Fibroblast of skin of back (primary cell): ENCODE measurements around the gene LAGE3.
"Not testable (repeated sequence)": the region's sequence is repeated elsewhere in the genome, so short reads cannot be mapped to it uniquely, and the experiment has no call there.

ENCODE experiments used
- DNase-seq: peaks from one replicate; pipeline ENCODE4 v3.0.0-alpha.2; 2013

The LAGE3 gene

DNA sequence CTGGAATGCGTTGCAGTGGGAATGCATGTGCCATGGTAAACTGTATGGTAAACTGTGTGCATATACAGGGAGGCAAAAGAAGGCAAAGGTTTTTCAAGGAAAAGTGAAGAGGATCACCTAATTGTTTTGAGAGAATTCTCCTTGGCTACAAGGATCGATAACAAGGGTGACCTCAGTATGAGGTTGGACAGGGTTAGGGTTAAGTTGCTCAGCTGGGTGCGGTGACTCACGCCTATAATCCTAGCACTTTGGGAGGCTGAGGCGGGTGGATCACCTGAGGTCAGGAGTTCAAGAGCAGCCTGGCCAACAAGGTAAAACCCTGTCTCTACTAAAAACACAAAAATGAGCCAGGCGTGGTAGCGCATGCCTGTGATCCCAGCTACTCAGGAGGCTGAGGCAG is 22.3 kb upstream of the LAGE3 start:
- DNase-seq: not testable (repeated sequence)

GRCh38 chrX:154496591-154497137 is 17.6 kb upstream of the LAGE3 start:
- DNase-seq: not testable (repeated sequence)

- DNase-seq: no peak
These were observed 16.4 kb upstream of the LAGE3 start for GRCh38 chrX:154495472-154495922.

GRCh38 chrX:154494715-154495114 is 15.6 kb upstream of the LAGE3 start:
- DNase-seq: no peak

- peak; percentile 93 for DNase-seq
These were observed 11.5 kb upstream of the LAGE3 start, which contains the start of gene SLC10A3 for GRCh38 chrX:154490414-154491083. Gene SLC10A3 (minus strand): TSS chrX:154490629. CDS start chrX:154488940, 1,689 bp downstream.

GRCh38 chrX:154490021-154490413 is 10.9 kb upstream of the LAGE3 start:
- peak; percentile 56 for DNase-seq

DNA sequence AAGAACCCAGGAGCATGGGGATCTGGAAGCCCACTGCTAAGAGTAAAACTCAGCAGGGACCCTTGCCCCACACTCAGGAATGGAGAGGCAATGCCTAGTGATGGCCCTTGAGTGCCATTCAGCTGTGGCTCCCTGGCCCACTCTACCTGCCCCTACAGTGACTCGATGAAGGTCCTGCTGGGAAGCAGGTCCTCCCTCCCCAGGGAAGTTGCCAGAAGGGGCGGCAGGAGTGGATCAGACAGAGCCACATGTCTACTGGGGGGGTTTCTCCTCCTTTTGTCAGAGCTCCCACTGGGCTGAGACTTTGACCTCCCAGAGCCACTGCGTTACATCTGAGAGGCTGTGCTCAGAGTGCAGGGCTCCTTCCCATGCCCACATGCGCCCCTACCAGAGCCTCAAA is 10.1 kb upstream of the LAGE3 start:
- no peak for DNase-seq

GRCh38 chrX:154488336-154489075 is 9.4 kb upstream of the LAGE3 start:
- DNase-seq: no peak

DNA sequence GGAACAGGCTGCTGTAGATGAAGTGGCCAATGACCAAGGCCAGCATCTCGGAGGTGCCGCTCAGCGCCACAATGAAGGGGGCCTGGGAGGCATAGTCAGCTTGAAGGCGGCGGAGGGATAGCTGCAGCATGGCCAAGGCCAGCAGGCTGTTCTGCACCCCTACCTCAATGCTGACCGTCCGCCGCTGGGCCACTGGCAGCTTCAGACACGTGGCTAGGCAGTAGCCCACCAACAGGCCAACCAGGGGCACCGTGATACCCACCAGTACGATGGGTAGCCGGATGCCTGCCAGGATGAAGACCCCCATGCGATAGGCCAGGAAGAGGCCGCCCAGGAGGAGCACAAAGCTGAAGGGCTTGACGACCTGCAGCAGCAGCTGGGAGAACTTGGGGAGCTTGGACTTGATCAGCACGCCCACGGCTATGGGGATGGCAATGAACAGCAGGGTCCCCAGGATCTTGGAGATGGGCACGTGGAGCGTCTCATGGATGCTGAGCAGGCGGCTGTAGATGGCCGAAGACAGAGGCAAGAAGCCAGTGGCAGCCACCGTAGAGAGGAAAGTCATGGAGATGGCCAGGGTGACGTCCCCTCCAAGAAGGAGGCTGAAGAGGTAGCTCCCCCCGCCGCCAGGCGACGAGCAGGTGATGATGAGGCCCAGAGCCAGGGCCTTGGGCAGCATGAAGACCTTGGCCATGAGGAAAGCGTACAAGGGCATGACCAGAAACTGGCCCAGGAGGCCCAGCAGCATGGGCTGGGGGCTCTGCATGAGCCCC is 8.6 kb upstream of the LAGE3 start:
- DNase-seq: no peak

- peak; percentile 45 for DNase-seq
These were observed 7.5 kb upstream of the LAGE3 start, which contains the start of gene UBL4A for GRCh38 chrX:154486396-154487207. Gene UBL4A (minus strand): TSS chrX:154486615. CDS start chrX:154486584, 31 bp downstream.

DNA sequence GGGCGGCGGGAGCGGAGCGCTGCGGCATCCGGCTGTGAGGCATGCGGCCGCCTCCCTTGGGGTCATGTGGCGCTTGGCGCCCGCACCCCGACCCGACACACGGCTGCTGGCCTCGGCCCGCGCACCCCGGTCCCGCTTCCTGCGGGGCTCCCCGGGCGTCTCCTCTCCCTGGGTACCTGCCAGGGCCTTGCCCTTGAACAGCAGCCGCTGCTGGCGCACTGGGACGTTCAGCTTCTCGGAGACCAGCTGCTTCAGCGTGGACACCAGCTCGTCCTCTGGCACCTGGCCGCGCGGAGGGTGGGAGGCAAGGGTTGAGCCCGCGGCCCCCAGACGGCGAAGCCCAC is 6.9 kb upstream of the LAGE3 start:
- no peak for DNase-seq

DNA sequence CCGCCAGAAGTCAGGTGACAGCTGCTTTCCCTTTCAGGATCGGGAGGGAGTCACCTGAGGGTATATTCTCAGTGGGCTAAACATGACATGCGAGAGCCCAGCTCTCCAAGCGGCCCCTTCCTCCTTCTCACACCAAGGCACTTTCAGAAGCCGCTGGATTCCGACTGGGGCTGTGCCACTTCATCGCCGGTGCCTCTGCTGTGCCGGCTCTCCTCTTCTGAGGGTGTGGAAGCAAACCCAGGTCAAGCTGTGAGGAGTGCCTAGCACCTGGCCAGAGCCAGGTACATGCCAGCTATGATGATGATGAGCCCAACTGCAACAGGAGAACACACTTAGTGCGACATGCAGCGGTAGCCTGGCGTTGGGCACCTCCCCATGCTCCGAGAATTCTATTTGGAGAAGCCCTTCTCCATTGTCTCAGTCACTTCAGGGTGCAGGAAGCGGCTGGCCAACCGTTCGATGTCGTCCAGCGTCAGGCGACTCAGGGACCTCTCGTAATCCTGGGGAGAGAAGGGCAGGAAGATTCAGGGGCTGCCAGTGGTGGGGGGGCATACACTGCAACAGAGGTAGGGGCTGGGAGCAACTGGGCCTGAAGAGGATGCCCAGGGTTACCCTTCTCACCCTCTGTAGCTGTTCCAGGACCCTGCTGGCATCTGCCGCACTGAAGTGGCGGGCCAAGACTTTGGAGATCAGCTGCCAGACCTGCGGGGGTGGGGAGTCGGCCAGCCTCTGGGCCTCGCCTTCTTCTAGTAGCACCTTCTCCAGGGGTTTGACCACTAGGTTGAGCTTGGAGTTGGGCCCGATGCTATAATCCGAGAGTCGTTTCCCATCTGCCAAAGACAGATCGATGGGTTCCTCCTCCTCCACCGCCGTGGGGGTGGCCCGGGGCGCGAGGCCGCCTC is 6.3 kb upstream of the LAGE3 start:
- no peak for DNase-seq

GRCh38 chrX:154484255-154485149 is 5.4 kb upstream of the LAGE3 start:
- DNase-seq: no peak

GRCh38 chrX:154483325-154483724 is 4.2 kb upstream of the LAGE3 start:
- DNase-seq: no peak

DNA sequence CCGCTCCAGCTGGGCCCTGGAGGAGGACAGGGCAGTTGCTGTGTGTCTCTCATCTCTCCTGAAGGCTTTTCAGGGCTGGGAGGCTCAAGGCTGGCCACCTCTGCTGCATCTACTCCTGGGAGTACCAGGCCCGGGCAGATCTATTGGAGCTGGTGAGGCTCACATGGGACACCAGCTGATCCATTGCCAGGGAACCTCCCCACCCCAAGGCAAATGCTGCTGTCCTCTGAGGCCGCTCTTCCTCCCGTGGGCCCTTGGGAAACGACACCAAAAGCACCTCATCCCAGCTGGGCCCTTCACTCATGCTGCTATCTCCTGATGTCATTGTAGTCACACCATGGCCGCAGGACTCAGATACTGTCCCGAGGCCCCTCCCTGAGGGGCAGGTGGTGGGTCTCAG is 3.7 kb upstream of the LAGE3 start:
- DNase-seq: no peak

- no peak for DNase-seq
These were observed 3.0 kb upstream of the LAGE3 start for GRCh38 chrX:154481911-154482601.

DNA sequence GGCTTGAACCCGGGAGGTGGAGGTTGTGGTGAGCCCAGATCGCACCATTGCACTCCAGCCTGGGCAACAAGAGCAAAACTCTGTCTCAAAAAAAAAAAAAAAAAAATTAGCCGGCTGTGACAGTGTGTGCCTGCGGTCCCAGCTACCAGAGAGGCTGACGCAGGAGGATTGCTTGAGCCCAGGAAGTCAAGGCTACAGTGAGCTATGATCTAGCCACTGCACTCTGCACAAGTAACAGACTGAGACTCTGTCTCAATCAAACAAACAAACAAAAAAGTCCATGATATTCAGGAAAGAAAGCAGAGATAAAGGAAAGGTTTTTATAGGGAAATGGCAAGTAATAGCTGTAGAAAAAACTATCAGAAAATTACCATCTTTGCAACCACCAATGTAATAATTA is 2.1 kb upstream of the LAGE3 start:
- DNase-seq: no peak

GRCh38 chrX:154477891-154478477 is 1.1 kb downstream of the LAGE3 start:
- DNase-seq: no peak

- DNase-seq: no peak
These were observed 2.3 kb downstream of the LAGE3 start for GRCh38 chrX:154476821-154477220.
